NCI-H1417 (cell line): Measurements from ENCODE around the gene TBC1D14.

Source experiments
- DNase-seq, 3 experiments: peaks; one replicate each; lab custom pipeline; 2025; lab: John Stamatoyannopoulos, UW

Gene TBC1D14

GRCh38 chr4:6929339-6929811 lies 19.7 kb downstream of the TBC1D14 start:
- no peak for DNase-seq

GRCh38 chr4:6929812-6930464 lies 20.3 kb downstream of the TBC1D14 start:
- DNase-seq: no peak

- no peak for DNase-seq
Observed at GRCh38 chr4:6932475-6932874, 22.8 kb downstream of the TBC1D14 start.

GRCh38 chr4:6932918-6933317 lies 23.3 kb downstream of the TBC1D14 start:
- no peak for DNase-seq

DNA sequence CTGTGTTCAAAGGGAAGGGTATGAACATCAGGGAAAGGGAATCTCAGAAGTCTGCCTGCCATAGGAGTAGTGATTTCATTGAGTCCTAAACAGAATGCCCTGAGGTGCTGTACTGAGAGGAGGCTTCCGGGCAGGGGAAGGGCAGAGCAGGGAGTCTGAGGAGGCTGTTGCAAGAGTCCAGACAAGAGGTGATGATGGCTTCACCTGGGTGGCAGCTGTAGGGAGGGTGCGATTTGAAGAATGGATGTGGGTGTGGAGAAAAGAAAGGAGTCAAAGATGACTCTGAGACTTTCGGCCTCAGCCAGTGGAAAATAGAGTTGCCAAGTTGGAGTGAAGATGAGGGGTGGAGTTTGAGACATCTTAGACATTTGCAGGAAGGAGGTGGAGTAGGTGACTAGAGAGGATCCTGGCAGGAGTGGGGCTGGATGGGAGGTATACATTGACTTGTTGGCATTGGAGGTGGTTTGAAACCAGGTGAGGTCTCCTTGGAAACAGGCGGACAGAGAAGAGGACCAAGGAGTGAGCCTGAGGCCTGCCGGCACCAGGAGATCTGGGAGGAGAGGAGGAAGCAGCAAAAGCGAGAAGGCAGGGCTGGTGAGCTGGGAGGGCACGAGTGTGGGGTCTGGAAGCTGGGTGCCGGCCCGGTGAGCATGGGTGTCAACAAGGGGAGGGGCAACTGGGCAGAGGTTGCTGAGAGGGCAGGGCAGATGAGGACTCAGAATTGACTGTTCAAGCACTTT lies 24.2 kb downstream of the TBC1D14 start:
- no peak for DNase-seq

- DNase-seq: peak in 1 of 3 experiments; percentile 11
Observed at GRCh38 chr4:6935965-6936364, 26.3 kb downstream of the TBC1D14 start.

- DNase-seq: no peak
Observed at GRCh38 chr4:6937201-6937600, 27.6 kb downstream of the TBC1D14 start.

DNA sequence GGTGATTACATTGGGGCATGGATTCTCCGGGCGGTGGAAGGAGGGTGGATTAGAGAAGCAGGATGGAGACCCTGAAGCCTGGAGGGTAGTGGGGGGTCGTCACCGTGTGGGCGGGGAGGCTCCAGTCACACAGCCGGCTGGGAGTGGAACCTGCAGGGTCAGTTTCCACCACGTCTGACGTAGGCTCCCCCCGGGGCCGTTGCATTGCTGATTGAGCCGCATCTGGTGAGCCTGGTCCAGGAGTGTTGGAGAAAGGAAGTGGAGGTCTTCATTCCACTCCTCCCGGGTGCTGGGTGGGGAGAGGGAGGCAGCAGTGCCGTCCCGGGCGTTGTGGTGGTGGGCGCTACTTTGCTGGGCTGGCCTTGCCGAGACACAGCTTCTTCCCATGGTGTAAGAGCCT lies 28.1 kb downstream of the TBC1D14 start:
- no peak for DNase-seq

- peak in 1 of 3 experiments; percentile 7 for DNase-seq
Observed at GRCh38 chr4:6938237-6938636, 28.6 kb downstream of the TBC1D14 start.

- no peak for DNase-seq
Observed at GRCh38 chr4:6938647-6939271, 29.1 kb downstream of the TBC1D14 start.

GRCh38 chr4:6939761-6940743 lies 30.4 kb downstream of the TBC1D14 start:
- no peak for DNase-seq

GRCh38 chr4:6940744-6941137 lies 31.1 kb downstream of the TBC1D14 start:
- DNase-seq: no peak

GRCh38 chr4:6941796-6942195 lies 32.2 kb downstream of the TBC1D14 start:
- DNase-seq: no peak

GRCh38 chr4:6942238-6942800 lies 32.7 kb downstream of the TBC1D14 start:
- no peak for DNase-seq

- no peak for DNase-seq
Observed at GRCh38 chr4:6943012-6943884, 33.6 kb downstream of the TBC1D14 start.

- DNase-seq: no peak
Observed at GRCh38 chr4:6943885-6944225, 34.2 kb downstream of the TBC1D14 start.

- DNase-seq: no peak
Observed at GRCh38 chr4:6944301-6945051, 34.9 kb downstream of the TBC1D14 start.

- DNase-seq: no peak
Observed at GRCh38 chr4:6945052-6945409, 35.4 kb downstream of the TBC1D14 start.

- DNase-seq: no peak
Observed at GRCh38 chr4:6946497-6946896, 36.9 kb downstream of the TBC1D14 start.

DNA sequence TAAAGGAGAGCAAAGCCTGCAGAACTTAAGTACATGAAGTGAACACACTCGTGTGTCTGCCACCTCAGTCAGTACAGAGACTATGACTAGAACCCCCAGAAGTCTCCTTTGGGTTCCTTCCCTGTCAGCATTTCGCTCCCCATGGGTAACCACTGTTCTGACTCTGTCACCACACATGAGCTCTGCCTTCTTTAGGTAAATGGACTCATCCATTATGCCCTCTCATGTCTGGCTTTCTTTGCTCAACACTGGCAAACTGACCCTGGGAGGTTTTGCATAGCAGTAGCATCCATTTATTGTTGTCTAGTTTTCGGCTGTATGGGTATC lies 38.5 kb downstream of the TBC1D14 start:
- DNase-seq: no peak
